HCT116 (cell line): Measurements from ENCODE around the gene ASB7.

Experiments used
- CEBPB ChIP-seq: IDR thresholded peaks from 2 replicates; pipeline ENCODE4 v1.6.1; 2012; ENCODE audit warnings: low read depth
- EGR1 ChIP-seq: IDR thresholded peaks from 2 replicates; pipeline ENCODE4 v1.6.1; 2012; ENCODE audit warnings: low read depth
- EZH2 ChIP-seq: fragments of 200-600 bp; sonication (generic); IDR thresholded peaks from 2 replicates; pipeline ENCODE4 v1.6.1; 2017; ENCODE audit warnings: antibody characterized with exemption, mixed run types
- MAX ChIP-seq: IDR thresholded peaks from 2 replicates; pipeline ENCODE4 v1.6.1; 2012
- POLR2A ChIP-seq: IDR thresholded peaks from 2 replicates; pipeline ENCODE4 v1.7.0; 2011; ENCODE audit warnings: borderline replicate concordance; ENCODE audit not compliant: insufficient read depth, insufficient read length; ENCODE audit errors: extremely low read depth
- POLR2AphosphoS5 ChIP-seq: IDR thresholded peaks from 2 replicates; pipeline ENCODE4 v1.6.1; 2011; ENCODE audit warnings: mild to moderate bottlenecking, low read depth, low read length, moderate library complexity

- TF ChIP-seq EGR1 (no peak), EZH2 (no peak), POLR2A (no peak), MAX (no peak), POLR2AphosphoS5 (no peak), CEBPB (no peak)
Measured at GRCh38 chr15:100628746-100629145, 26.4 kb downstream of the ASB7 start.
